Loucy (cell line): ENCODE data around the gene USP17L27.
"Not testable (repeated sequence)": the region's sequence is repeated elsewhere in the genome, so short reads cannot be mapped to it uniquely, and the experiment has no call there.

Source experiments
- H2AFZ ChIP-seq: fragments of 200-600 bp; sonication (generic); 2 replicates; pipeline ENCODE4 v1.6.0; 2016; ENCODE audit warnings: antibody characterized with exemption, mild to moderate bottlenecking, low read length, moderate library complexity
- H3F3A ChIP-seq: fragments of 200-600 bp; 2 replicates; pipeline ENCODE4 v1.6.0; 2016; ENCODE audit warnings: antibody characterized with exemption, low read depth, mild to moderate bottlenecking
- H3K27me3 ChIP-seq: fragments of 200-600 bp; sonication (generic); 2 replicates; pipeline ENCODE4 v1.6.1; 2014; ENCODE audit warnings: low read length, mild to moderate bottlenecking; ENCODE audit not compliant: insufficient read depth, poor library complexity, severe bottlenecking
- H3K36me3 ChIP-seq: fragments of 200-600 bp; sonication (generic); 2 replicates; pipeline ENCODE4 v1.6.1; 2016; ENCODE audit warnings: low read length; ENCODE audit not compliant: insufficient read depth
- H3K4me1 ChIP-seq: fragments of 200-600 bp; sonication (generic); 2 replicates; pipeline ENCODE4 v1.5.1; 2014; ENCODE audit warnings: low read length, mild to moderate bottlenecking; ENCODE audit not compliant: insufficient read depth, poor library complexity, severe bottlenecking
- H3K4me2 ChIP-seq: fragments of 200-600 bp; sonication (generic); 2 replicates; pipeline ENCODE4 v1.6.0; 2014; ENCODE audit warnings: antibody characterized with exemption, low read length, low read depth, mild to moderate bottlenecking; ENCODE audit not compliant: poor library complexity, severe bottlenecking
- H3K4me3 ChIP-seq: fragments of 200-600 bp; sonication (generic); 2 replicates; pipeline ENCODE4 v1.5.1; 2014; ENCODE audit warnings: low read length, mild to moderate bottlenecking, mixed read lengths; ENCODE audit not compliant: poor library complexity, severe bottlenecking
- H3K79me2 ChIP-seq: fragments of 200-600 bp; sonication (generic); 2 replicates; pipeline ENCODE4 v1.6.1; 2014; ENCODE audit warnings: low read length; ENCODE audit not compliant: insufficient read depth
- H3K9ac ChIP-seq: fragments of 200-600 bp; sonication (generic); 2 replicates; pipeline ENCODE4 v1.6.0; 2014; ENCODE audit warnings: mild to moderate bottlenecking, low read depth, low read length, moderate library complexity; ENCODE audit not compliant: poor library complexity, severe bottlenecking
- H3K9me2 ChIP-seq: fragments of 200-600 bp; sonication (generic); replicated peaks from 2 replicates; pipeline ENCODE4 v1.6.1; 2016; ENCODE audit warnings: low read depth, low read length, mixed read lengths
- H3K9me3 ChIP-seq: fragments of 200-600 bp; sonication (generic); 2 replicates; pipeline ENCODE4 v1.6.1; 2014; ENCODE audit warnings: mild to moderate bottlenecking, antibody characterized with exemption, low read length, low read depth; ENCODE audit not compliant: insufficient read depth
- H4K20me1 ChIP-seq: fragments of 200-600 bp; sonication (generic); 2 replicates; pipeline ENCODE4 v1.6.0; 2014; ENCODE audit warnings: antibody characterized with exemption, low read length, mild to moderate bottlenecking; ENCODE audit not compliant: insufficient read depth, poor library complexity, severe bottlenecking

Gene USP17L27

GRCh38 chr4:9343848-9344247, at the start of gene USP17L27:
USP17L27 (plus strand) TSS chr4:9344148; CDS start chr4:9344148, 0 bp downstream.
- H3K4me1 ChIP-seq, H3F3A ChIP-seq, H3K27me3 ChIP-seq, H3K4me2 ChIP-seq, H2AFZ ChIP-seq, H4K20me1 ChIP-seq, H3K9ac ChIP-seq, H3K79me2 ChIP-seq, H3K36me3 ChIP-seq, H3K9me2 ChIP-seq, H3K9me3 ChIP-seq, H3K4me3 ChIP-seq: not testable (repeated sequence)

GRCh38 chr4:9324191-9324590, 19.8 kb upstream of the USP17L27 start:
- not testable (repeated sequence) for H3K9ac ChIP-seq, H3K4me2 ChIP-seq

GRCh38 chr4:9324865-9325264, 19.1 kb upstream of the USP17L27 start, which contains the start of gene USP17L24:
USP17L24 (plus strand) TSS chr4:9325165; CDS start chr4:9325165, 0 bp downstream.
- not testable (repeated sequence) for H3K27me3 ChIP-seq, H3K9me2 ChIP-seq, H3K79me2 ChIP-seq, H3K4me2 ChIP-seq, H4K20me1 ChIP-seq, H3K4me1 ChIP-seq, H3K9me3 ChIP-seq, H3K36me3 ChIP-seq, H2AFZ ChIP-seq, H3K9ac ChIP-seq, H3F3A ChIP-seq, H3K4me3 ChIP-seq

More at GRCh38 chr4:9324191-9324590, 19.8 kb upstream of the USP17L27 start:
- not testable (repeated sequence) for H3F3A ChIP-seq, H3K4me1 ChIP-seq, H3K4me3 ChIP-seq, H4K20me1 ChIP-seq, H3K36me3 ChIP-seq, H3K79me2 ChIP-seq, H3K9me3 ChIP-seq, H2AFZ ChIP-seq, H3K27me3 ChIP-seq, H3K9me2 ChIP-seq

GRCh38 chr4:9329611-9330010, 14.3 kb upstream of the USP17L27 start, which contains the start of gene USP17L25:
USP17L25 (plus strand) TSS chr4:9329911; CDS start chr4:9329911, 0 bp downstream.
- not testable (repeated sequence) for H3K79me2 ChIP-seq, H3K4me2 ChIP-seq, H3K9me3 ChIP-seq, H3K9me2 ChIP-seq, H3F3A ChIP-seq, H4K20me1 ChIP-seq, H3K4me3 ChIP-seq, H3K4me1 ChIP-seq, H2AFZ ChIP-seq, H3K9ac ChIP-seq, H3K27me3 ChIP-seq, H3K36me3 ChIP-seq

GRCh38 chr4:9334358-9334757, 9.6 kb upstream of the USP17L27 start, which contains the start of gene USP17L26:
USP17L26 (plus strand) TSS chr4:9334658; CDS start chr4:9334658, 0 bp downstream.
- H3K9ac ChIP-seq, H3K27me3 ChIP-seq, H3F3A ChIP-seq, H3K4me3 ChIP-seq, H3K4me1 ChIP-seq, H2AFZ ChIP-seq, H3K4me2 ChIP-seq, H3K9me2 ChIP-seq, H3K79me2 ChIP-seq, H3K36me3 ChIP-seq, H3K9me3 ChIP-seq, H4K20me1 ChIP-seq: not testable (repeated sequence)

GRCh38 chr4:9339103-9339502, 4.8 kb upstream of the USP17L27 start, which contains the start of gene USP17L5:
USP17L5 (plus strand) TSS chr4:9339403; CDS start chr4:9339403, 0 bp downstream.
- H3K4me2 ChIP-seq, H3K9me2 ChIP-seq, H3F3A ChIP-seq, H3K9me3 ChIP-seq, H3K4me3 ChIP-seq, H3K36me3 ChIP-seq, H4K20me1 ChIP-seq, H3K4me1 ChIP-seq, H3K27me3 ChIP-seq, H3K9ac ChIP-seq, H2AFZ ChIP-seq, H3K79me2 ChIP-seq: not testable (repeated sequence)

GRCh38 chr4:9348593-9348992, 4.6 kb downstream of the USP17L27 start, which contains the start of gene USP17L28:
USP17L28 (plus strand) TSS chr4:9348893; CDS start chr4:9348893, 0 bp downstream.
- not testable (repeated sequence) for H3K4me2 ChIP-seq, H3K4me1 ChIP-seq, H4K20me1 ChIP-seq, H3K79me2 ChIP-seq, H3K9me3 ChIP-seq, H3K9ac ChIP-seq, H3K4me3 ChIP-seq, H3K9me2 ChIP-seq, H2AFZ ChIP-seq, H3F3A ChIP-seq, H3K27me3 ChIP-seq, H3K36me3 ChIP-seq
